CD14-positive monocyte (primary cell): ENCODE results near the gene COL27A1. TPM values are rescaled to one million over a fixed set of nuclear protein-coding genes. Genes with fewer than 3 reads are reported as not detected.

ENCODE experiments used
- DNase-seq, 3 donors: peaks; one replicate each; pipeline ENCODE4 v3.0.0-alpha.2; 2011 to 2022
- H2AFZ ChIP-seq: 2 replicates; pipeline ENCODE4 v1.6.0; 2012; ENCODE audit warnings: mild to moderate bottlenecking, low read depth, low read length, inconsistent platforms; ENCODE audit not compliant: insufficient read depth, poor library complexity, severe bottlenecking
- H3K27ac ChIP-seq, 2 donors: 1 replicate in 1 of 2; 2 replicates in 1 of 2; pipeline ENCODE4 v1.5.1; 2012 to 2013; ENCODE audit warnings: low read length in 2 of 2, control low read depth in 1 of 2, inconsistent platforms in 1 of 2, low read depth in 1 of 2, mild to moderate bottlenecking in 1 of 2
- H3K27me3 ChIP-seq, 2 donors: one replicate each; pipeline versions ENCODE4 v1.6.0 to v1.6.1; 2011 to 2013; ENCODE audit warnings: low read length in 2 of 2; ENCODE audit not compliant: control insufficient read depth in 2 of 2, insufficient read depth in 2 of 2
- H3K36me3 ChIP-seq, 2 donors: replicated peaks in 1 of 2; 1 replicate in 1 of 2; 2 replicates in 1 of 2; pipeline versions ENCODE4 v1.5.1 to v1.6.1; 2012 to 2013; ENCODE audit warnings: low read length in 2 of 2, control low read depth in 1 of 2, inconsistent platforms in 1 of 2, mild to moderate bottlenecking in 1 of 2; ENCODE audit not compliant: insufficient read depth in 2 of 2, control insufficient read depth in 1 of 2
- H3K4me1 ChIP-seq, 2 donors: 1 replicate in 1 of 2; 2 replicates in 1 of 2; pipeline versions ENCODE4 v1.5.1 to v1.6.1; 2012 to 2013; ENCODE audit warnings: low read length in 2 of 2, control low read depth in 1 of 2, inconsistent platforms in 1 of 2, mild to moderate bottlenecking in 1 of 2, moderate library complexity in 1 of 2; ENCODE audit not compliant: insufficient read depth in 2 of 2, control insufficient read depth in 1 of 2
- H3K4me2 ChIP-seq: replicated peaks from 2 replicates; pipeline ENCODE3; 2012; ENCODE audit warnings: low read length, moderate library complexity, mild to moderate bottlenecking; ENCODE audit not compliant: poor library complexity, severe bottlenecking; ENCODE audit errors: extremely low read depth
- H3K4me3 ChIP-seq, 3 experiments: fragments of 200-600 bp in 1 of 3; sonication (generic) in 1 of 3; replicated peaks in 1 of 3; 1 replicate in 2 of 3; 2 replicates in 1 of 3; pipeline ENCODE4 v1.5.1; 2011 to 2013; ENCODE audit warnings: low read length in 3 of 3, mild to moderate bottlenecking in 3 of 3, control low read depth in 2 of 3, low read depth in 2 of 3, inconsistent platforms in 1 of 3, moderate library complexity in 1 of 3
- H3K79me2 ChIP-seq: 2 replicates; pipeline ENCODE4 v1.6.0; 2012; ENCODE audit warnings: mild to moderate bottlenecking, control low read depth, inconsistent platforms, low read length, moderate library complexity; ENCODE audit not compliant: insufficient read depth
- H3K9ac ChIP-seq: 2 replicates; pipeline ENCODE4 v1.6.0; 2017; ENCODE audit warnings: low read length, mild to moderate bottlenecking; ENCODE audit not compliant: insufficient read depth, poor library complexity, severe bottlenecking
- H3K9me3 ChIP-seq, 2 donors: replicated peaks in 1 of 2; 1 replicate in 1 of 2; 2 replicates in 1 of 2; pipeline versions ENCODE4 v1.5.1 to v1.6.1; 2012 to 2013; ENCODE audit warnings: low read length in 2 of 2, control low read depth in 1 of 2; ENCODE audit not compliant: control insufficient read depth in 1 of 2, insufficient read depth in 1 of 2
- H4K20me1 ChIP-seq: 2 replicates; pipeline ENCODE4 v1.6.0; 2012; ENCODE audit warnings: mild to moderate bottlenecking, low read length, control low read depth, moderate library complexity; ENCODE audit not compliant: insufficient read depth
- H3K27ac Mint-ChIP-seq, 7 donors: one replicate each; pipeline ENCODE4 v1.8.0; 2020; ENCODE audit warnings: mild to moderate bottlenecking in 7 of 7, mixed read lengths in 7 of 7, moderate library complexity in 6 of 7, inconsistent platforms in 2 of 7
- H3K27me3 Mint-ChIP-seq, 3 donors: one replicate each; pipeline ENCODE4 v1.8.0; 2021 to 2022; ENCODE audit warnings: low read depth in 3 of 3, mild to moderate bottlenecking in 3 of 3, mixed read lengths in 3 of 3, moderate library complexity in 3 of 3, inconsistent platforms in 1 of 3
- H3K36me3 Mint-ChIP-seq, 2 donors: one replicate each; pipeline ENCODE4 v1.8.0; 2020; ENCODE audit warnings: mixed read lengths in 2 of 2, inconsistent platforms in 1 of 2, mild to moderate bottlenecking in 1 of 2
- H3K4me1 Mint-ChIP-seq: one replicate; pipeline ENCODE4 v1.8.0; 2020; ENCODE audit warnings: mild to moderate bottlenecking, mixed read lengths
- H3K4me3 Mint-ChIP-seq, 2 donors: one replicate each; pipeline ENCODE4 v1.8.0; 2020; ENCODE audit warnings: mild to moderate bottlenecking in 2 of 2, mixed read lengths in 2 of 2, moderate library complexity in 1 of 2
- H3K9me3 Mint-ChIP-seq, 7 donors: one replicate each; pipeline ENCODE4 v1.8.0; 2020 to 2022; ENCODE audit warnings: mixed read lengths in 7 of 7, mild to moderate bottlenecking in 6 of 7, moderate library complexity in 6 of 7, inconsistent platforms in 2 of 7
- WGBS: methylation state at CpG from one replicate; pipeline ENCODE4 v1.1.5; 2013; ENCODE audit warnings: missing lambda C conversion rate; ENCODE audit not compliant: insufficient coverage; 5-methylcytosine and 5-hydroxymethylcytosine counted together
- intact Hi-C, 2 donors: fragments of 100-400 bp; cut with micrococcal nuclease; formaldehyde crosslinking; loops; one replicate each; pipeline versions ENCODE4 v1.15.0 to v1.15.1; 2023
- polyA plus RNA-seq, 3 donors: library from polyadenylated mRNA; depleted of rRNA in 1 of 3; unstranded in 2 of 3; stranded (reverse) in 1 of 3; fragments of 300-500 nt in 2 of 3; fragments of >200 nt in 1 of 3; fragmentation: Illumina TruSeq in 2 of 3; gene quantifications; 1 replicate in 2 of 3; 2 replicates in 1 of 3; pipeline ENCODE4 v1.2.3, GENCODE V29; 2012 to 2021
- TF ChIP-seq, protein P1 (sequence below): fragments of 200-600 bp; IDR thresholded peaks from one replicate; pipeline ENCODE4 v1.8.0; 2022; ENCODE audit warnings: antibody characterized with exemption, mild to moderate bottlenecking

Gene COL27A1
- polyA plus RNA-seq, 3 donors = 0.03 TPM; not detected in 2

DNA sequence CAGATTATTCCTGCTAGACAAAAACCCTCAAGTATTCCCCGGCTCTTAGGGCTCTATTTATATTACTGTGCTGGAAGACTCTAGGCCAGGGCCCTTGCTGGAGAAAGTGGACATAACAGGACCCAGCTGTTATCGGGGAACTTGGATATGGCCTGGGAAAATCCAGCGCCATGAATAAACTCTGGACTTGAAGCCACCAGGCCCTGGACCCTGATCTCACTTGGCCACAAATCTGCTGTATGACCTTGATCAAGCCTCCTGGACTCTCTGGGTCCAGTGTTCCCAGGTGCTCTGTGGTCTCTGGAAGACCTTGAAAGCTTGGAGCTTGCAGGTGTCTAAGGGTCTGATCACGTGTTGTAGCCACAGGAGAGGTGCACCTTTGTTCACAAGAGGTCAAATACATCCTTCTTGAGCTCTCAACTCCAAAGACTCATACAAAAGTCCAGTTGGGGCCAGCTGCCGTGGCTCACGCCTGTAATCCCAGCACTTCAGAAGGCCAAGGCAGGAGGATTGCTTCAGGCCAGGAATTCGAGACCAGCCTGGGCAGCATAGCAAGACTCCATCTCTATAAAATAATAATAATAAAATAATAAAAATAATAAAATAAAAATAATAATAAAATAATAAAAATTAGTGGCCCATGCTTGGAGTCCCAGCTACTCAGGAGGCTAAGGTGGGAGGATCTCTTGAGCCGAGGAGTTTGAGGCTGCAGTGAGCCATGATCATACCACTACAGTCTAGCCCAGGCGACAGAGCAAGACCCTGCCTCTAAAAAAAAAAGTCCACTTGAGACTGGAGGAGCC lies 26.5 kb downstream of the COL27A1 start:
- Histone ChIP-seq H3K27me3 (no peaks in the 10 kb centered on the region), H3K36me3 (no peaks in the 10 kb centered on the region), H3K4me2 (no peak overlapping the region), H4K20me1 (no peaks in the 10 kb centered on the region), H2AFZ (no peak overlapping the region), H3K4me3 (no peak overlapping the region), H3K27ac (no peak overlapping the region), H3K9ac (no peak overlapping the region), H3K4me1 (no peaks in the 10 kb centered on the region), H3K9me3 (no peaks in the 10 kb centered on the region), H3K79me2 (no peaks in the 10 kb centered on the region)
- TF ChIP-seq, protein P1, sequence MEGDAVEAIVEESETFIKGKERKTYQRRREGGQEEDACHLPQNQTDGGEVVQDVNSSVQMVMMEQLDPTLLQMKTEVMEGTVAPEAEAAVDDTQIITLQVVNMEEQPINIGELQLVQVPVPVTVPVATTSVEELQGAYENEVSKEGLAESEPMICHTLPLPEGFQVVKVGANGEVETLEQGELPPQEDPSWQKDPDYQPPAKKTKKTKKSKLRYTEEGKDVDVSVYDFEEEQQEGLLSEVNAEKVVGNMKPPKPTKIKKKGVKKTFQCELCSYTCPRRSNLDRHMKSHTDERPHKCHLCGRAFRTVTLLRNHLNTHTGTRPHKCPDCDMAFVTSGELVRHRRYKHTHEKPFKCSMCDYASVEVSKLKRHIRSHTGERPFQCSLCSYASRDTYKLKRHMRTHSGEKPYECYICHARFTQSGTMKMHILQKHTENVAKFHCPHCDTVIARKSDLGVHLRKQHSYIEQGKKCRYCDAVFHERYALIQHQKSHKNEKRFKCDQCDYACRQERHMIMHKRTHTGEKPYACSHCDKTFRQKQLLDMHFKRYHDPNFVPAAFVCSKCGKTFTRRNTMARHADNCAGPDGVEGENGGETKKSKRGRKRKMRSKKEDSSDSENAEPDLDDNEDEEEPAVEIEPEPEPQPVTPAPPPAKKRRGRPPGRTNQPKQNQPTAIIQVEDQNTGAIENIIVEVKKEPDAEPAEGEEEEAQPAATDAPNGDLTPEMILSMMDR = no peak
- no peaks in the 10 kb centered on the region for H3K4me1 Mint-ChIP-seq
- intact Hi-C loops = no loop called here
- no peak overlapping the region for H3K4me3 Mint-ChIP-seq
- DNase-seq = no peak
- H3K9me3 Mint-ChIP-seq = no peaks in the 10 kb centered on the region
- no peaks in the 10 kb centered on the region for H3K36me3 Mint-ChIP-seq
- peaks cover 6 to 8% (median 7%) of the 10 kb centered on the region in 3 donors for H3K27me3 Mint-ChIP-seq
- H3K27ac Mint-ChIP-seq = no peak overlapping the region
- 91% methylated on average over 3 of the region's 9 CpGs for WGBS

DNA sequence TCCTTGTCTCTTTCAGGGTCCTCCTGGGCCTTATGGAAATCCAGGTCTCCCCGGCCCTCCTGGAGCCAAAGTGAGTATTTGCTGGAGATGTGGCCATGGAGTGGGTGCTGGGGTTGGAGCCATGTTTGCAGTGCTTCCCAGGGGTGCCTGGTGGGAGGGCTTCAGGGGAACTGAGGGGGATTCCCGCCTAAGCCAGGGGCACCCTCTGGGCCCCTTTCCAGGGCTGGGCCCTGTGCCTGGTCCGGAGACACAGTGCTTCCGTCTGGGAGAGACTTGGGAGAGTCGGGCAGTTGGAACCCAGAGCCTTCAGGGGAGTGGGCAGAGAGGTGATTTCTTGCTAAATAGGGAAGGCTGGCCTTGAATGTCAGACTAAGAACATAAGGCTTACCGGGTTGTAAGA lies 27.7 kb downstream of the COL27A1 start:
- Mint-ChIP-seq H3K27ac (no peak overlapping the region), H3K4me1 (no peaks in the 10 kb centered on the region), H3K9me3 (no peaks in the 10 kb centered on the region), H3K27me3 (peaks cover 5 to 8% (median 6%) of the 10 kb centered on the region in 3 donors), H3K4me3 (no peak overlapping the region), H3K36me3 (no peaks in the 10 kb centered on the region)
- intact Hi-C loops = no loop called here
- no peak overlapping the region for H3K4me2 ChIP-seq
- H3K4me3 ChIP-seq = no peak overlapping the region
- no peaks in the 10 kb centered on the region for H3K9me3 ChIP-seq
- TF ChIP-seq, protein P1 = no peak
- no peaks in the 10 kb centered on the region for H3K79me2 ChIP-seq
- 86% methylated on average over 4 of the region's 6 CpGs for WGBS
- H3K27ac ChIP-seq = no peak overlapping the region
- H2AFZ ChIP-seq = no peak overlapping the region
- no peaks in the 10 kb centered on the region for H4K20me1 ChIP-seq
- no peaks in the 10 kb centered on the region for H3K36me3 ChIP-seq
- H3K9ac ChIP-seq = no peak overlapping the region
- DNase-seq = no peak
- no peaks in the 10 kb centered on the region for H3K4me1 ChIP-seq
- H3K27me3 ChIP-seq = no peaks in the 10 kb centered on the region
